Gastrocnemius medialis (tissue), 4 donors: Measurements from ENCODE around the gene CYP3A4.

Experiments used
- POLR2A ChIP-seq, 2 donors: fragments of 450-650 bp; IDR thresholded peaks; one replicate each; pipeline ENCODE4 v1.6.1; 2017; ENCODE audit warnings: antibody characterized with exemption in 2 of 2, mild to moderate bottlenecking in 2 of 2, moderate library complexity in 2 of 2
- TF ChIP-seq, protein P1 (sequence below), 5 experiments: fragments of 450-650 bp in 3 of 5; fragments of 200-600 bp in 2 of 5; sonication (generic) in 2 of 5; IDR thresholded peaks in 4 of 5; conservative IDR thresholded peaks in 1 of 5; 1 replicate in 4 of 5; 2 replicates in 1 of 5; pipeline ENCODE4 v1.5.1; 2016 to 2019; ENCODE audit warnings: antibody characterized with exemption in 5 of 5, mild to moderate bottlenecking in 3 of 5, moderate library complexity in 3 of 5

DNA sequence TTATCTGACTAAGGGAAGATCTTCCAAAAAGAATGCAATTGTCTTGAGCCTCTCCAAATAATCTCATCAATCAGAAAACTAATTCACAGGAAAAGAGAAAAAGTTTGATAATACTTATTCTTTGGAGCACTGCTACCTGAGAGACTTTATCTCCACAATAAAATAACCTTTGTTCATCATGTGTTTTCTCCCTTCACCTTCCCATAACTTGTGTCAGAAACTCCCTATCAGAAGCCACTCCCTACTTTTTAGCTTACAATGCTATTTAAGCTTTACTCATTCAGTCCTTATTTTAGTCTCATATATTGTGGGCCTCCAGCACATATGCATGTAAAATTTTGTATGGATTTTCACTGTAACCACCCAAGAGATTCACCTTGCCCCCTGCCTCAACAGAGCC, 44.8 kb upstream of the CYP3A4 start:
- TF ChIP-seq, protein P1, sequence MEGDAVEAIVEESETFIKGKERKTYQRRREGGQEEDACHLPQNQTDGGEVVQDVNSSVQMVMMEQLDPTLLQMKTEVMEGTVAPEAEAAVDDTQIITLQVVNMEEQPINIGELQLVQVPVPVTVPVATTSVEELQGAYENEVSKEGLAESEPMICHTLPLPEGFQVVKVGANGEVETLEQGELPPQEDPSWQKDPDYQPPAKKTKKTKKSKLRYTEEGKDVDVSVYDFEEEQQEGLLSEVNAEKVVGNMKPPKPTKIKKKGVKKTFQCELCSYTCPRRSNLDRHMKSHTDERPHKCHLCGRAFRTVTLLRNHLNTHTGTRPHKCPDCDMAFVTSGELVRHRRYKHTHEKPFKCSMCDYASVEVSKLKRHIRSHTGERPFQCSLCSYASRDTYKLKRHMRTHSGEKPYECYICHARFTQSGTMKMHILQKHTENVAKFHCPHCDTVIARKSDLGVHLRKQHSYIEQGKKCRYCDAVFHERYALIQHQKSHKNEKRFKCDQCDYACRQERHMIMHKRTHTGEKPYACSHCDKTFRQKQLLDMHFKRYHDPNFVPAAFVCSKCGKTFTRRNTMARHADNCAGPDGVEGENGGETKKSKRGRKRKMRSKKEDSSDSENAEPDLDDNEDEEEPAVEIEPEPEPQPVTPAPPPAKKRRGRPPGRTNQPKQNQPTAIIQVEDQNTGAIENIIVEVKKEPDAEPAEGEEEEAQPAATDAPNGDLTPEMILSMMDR (IDR thresholded peaks at IDR 0.05 in 4 of 5, conservative IDR thresholded peaks at IDR 0.05 in 1 of 5) = no peak
- TF ChIP-seq POLR2A (IDR thresholded peaks at IDR 0.05) = no peak
